Measurements from ENCODE around the gene NEMP1.

NEMP1 gene

GRCh38 chr12:57069523-57069922 is 9.1 kb downstream of the NEMP1 start:
- no peak for DNase-seq (ENCODE audit: extremely low read depth, insufficient read length)
- no peaks in the 10 kb centered on the region for H3K27me3 ChIP-seq (replicated peaks; ENCODE audit: control insufficient read depth, insufficient read depth, low read length)
- H3K4me3 ChIP-seq (replicated peaks; ENCODE audit: low read depth, low read length): no peak overlapping the region
- TF ChIP-seq CTCF (IDR thresholded peaks at IDR 0.05; ENCODE audit: insufficient read depth, low read length, poor library complexity, severe bottlenecking): peak; percentile 73
- H3K36me3 ChIP-seq (ENCODE audit: control insufficient read depth, insufficient read depth, low read length): no peaks in the 10 kb centered on the region; the same call in none of the 2 replicates

GRCh38 chr12:57066245-57066644 is 12.3 kb downstream of the NEMP1 start:
- H3K36me3 ChIP-seq (ENCODE audit: control insufficient read depth, insufficient read depth, low read length): no peaks in the 10 kb centered on the region; the same call in 1 of the 2 replicates
- H3K27me3 ChIP-seq (replicated peaks; ENCODE audit: control insufficient read depth, insufficient read depth, low read length): no peaks in the 10 kb centered on the region
- no peak overlapping the region for H3K4me3 ChIP-seq (replicated peaks; ENCODE audit: low read depth, low read length)
- DNase-seq (ENCODE audit: extremely low read depth, insufficient read length): no peak
- no peak for TF ChIP-seq CTCF (IDR thresholded peaks at IDR 0.05; ENCODE audit: insufficient read depth, low read length, poor library complexity, severe bottlenecking)

GRCh38 chr12:57063991-57064685 is 14.5 kb downstream of the NEMP1 start:
- H3K27me3 ChIP-seq (replicated peaks; ENCODE audit: control insufficient read depth, insufficient read depth, low read length): no peaks in the 10 kb centered on the region
- H3K4me3 ChIP-seq (replicated peaks; ENCODE audit: low read depth, low read length): peak overlapping the region; percentile 23; the same call in 1 of the 2 replicates
- DNase-seq (ENCODE audit: extremely low read depth, insufficient read length): peak; percentile 60
- TF ChIP-seq CTCF (IDR thresholded peaks at IDR 0.05; ENCODE audit: insufficient read depth, low read length, poor library complexity, severe bottlenecking): no peak
- peaks cover 8% of the 10 kb centered on the region for H3K36me3 ChIP-seq (ENCODE audit: control insufficient read depth, insufficient read depth, low read length)

GRCh38 chr12:57058454-57058853 is 20.1 kb downstream of the NEMP1 start:
- Histone ChIP-seq H3K27me3 (replicated peaks; ENCODE audit: control insufficient read depth, insufficient read depth, low read length) (no peaks in the 10 kb centered on the region), H3K4me3 (replicated peaks; ENCODE audit: low read depth, low read length) (no peak overlapping the region), H3K36me3 (ENCODE audit: control insufficient read depth, insufficient read depth, low read length) (peaks cover 16% of the 10 kb centered on the region)
- TF ChIP-seq CTCF (IDR thresholded peaks at IDR 0.05; ENCODE audit: insufficient read depth, low read length, poor library complexity, severe bottlenecking): no peak
- no peak for DNase-seq (ENCODE audit: extremely low read depth, insufficient read length)

- Histone ChIP-seq H3K27me3 (replicated peaks; ENCODE audit: control insufficient read depth, insufficient read depth, low read length) (no peaks in the 10 kb centered on the region), H3K36me3 (ENCODE audit: control insufficient read depth, insufficient read depth, low read length) (peaks cover 16% of the 10 kb centered on the region), H3K4me3 (replicated peaks; ENCODE audit: low read depth, low read length) (no peak overlapping the region)
- no peak for TF ChIP-seq CTCF (IDR thresholded peaks at IDR 0.05; ENCODE audit: insufficient read depth, low read length, poor library complexity, severe bottlenecking)
- no peak for DNase-seq (ENCODE audit: extremely low read depth, insufficient read length)
These were observed 21.4 kb downstream of the NEMP1 start for GRCh38 chr12:57057067-57057751.
